OCI-LY7 (cell line): ENCODE measurements around the gene ADAMTS17. TPM values are rescaled to one million over a fixed set of nuclear protein-coding genes. Genes with fewer than 3 reads are reported as not detected.

Source experiments
- BruUV-seq: library from RNA; stranded (reverse); fragments of 400-500 nt; replicated peaks from 2 replicates; lab custom pipeline; 2021; lab: Mats Ljungman, UMichigan
- CTCF ChIA-PET: fragments of 300-600 bp; sonication (Branson Sonifier 250); formaldehyde crosslinking; loops from one replicate; lab custom pipeline; 2022; ENCODE audit warnings: antibody characterized with exemption; ENCODE audit not compliant: unreplicated experiment; lab: Charles Lee
- POLR2A ChIA-PET: fragments of 300-600 bp; sonication (Branson Sonifier 250); formaldehyde crosslinking; loops from one replicate; lab custom pipeline; 2022; ENCODE audit warnings: antibody characterized with exemption; lab: Charles Lee
- DNase-seq: peaks from one replicate; pipeline ENCODE4 v3.0.0-alpha.2; 2015; ENCODE audit warnings: low spot score
- H2AFZ ChIP-seq: fragments of 200-600 bp; sonication (generic), shearing (Covaris generic); 2 replicates; pipeline ENCODE4 v1.6.1; 2014; ENCODE audit warnings: mild to moderate bottlenecking, antibody characterized with exemption, low read length, moderate library complexity
- H3K27ac ChIP-seq: fragments of 200-600 bp; sonication (generic); 2 replicates; pipeline ENCODE4 v1.5.1; 2014; ENCODE audit warnings: mixed run types, low read depth, mild to moderate bottlenecking, moderate library complexity, low read length, inconsistent platforms; ENCODE audit not compliant: poor library complexity, severe bottlenecking
- H3K36me3 ChIP-seq: fragments of 200-600 bp; sonication (generic); 2 replicates; pipeline ENCODE4 v1.6.1; 2014; ENCODE audit warnings: mild to moderate bottlenecking, antibody characterized with exemption, low read length, moderate library complexity, mixed read lengths; ENCODE audit not compliant: insufficient read depth
- H3K4me1 ChIP-seq: fragments of 200-600 bp; sonication (generic); 2 replicates; pipeline ENCODE4 v1.5.1; 2014; ENCODE audit warnings: mild to moderate bottlenecking, low read length; ENCODE audit not compliant: insufficient read depth, poor library complexity, severe bottlenecking
- H3K4me2 ChIP-seq: fragments of 200-600 bp; sonication (generic); 2 replicates; pipeline ENCODE4 v1.6.1; 2014; ENCODE audit warnings: mild to moderate bottlenecking, low read length
- H3K4me3 ChIP-seq: fragments of 200-600 bp; sonication (generic); 2 replicates; pipeline ENCODE4 v1.5.1; 2014; ENCODE audit warnings: mild to moderate bottlenecking, low read depth, low read length; ENCODE audit not compliant: poor library complexity, severe bottlenecking
- H3K79me2 ChIP-seq: fragments of 200-600 bp; sonication (generic); 2 replicates; pipeline ENCODE4 v1.6.1; 2016; ENCODE audit warnings: low read depth, mild to moderate bottlenecking, low read length, moderate library complexity, mixed read lengths; ENCODE audit not compliant: insufficient read depth
- H3K9me2 ChIP-seq: fragments of 200-600 bp; sonication (generic); 2 replicates; pipeline ENCODE4 v1.6.1; 2016; ENCODE audit warnings: mild to moderate bottlenecking, low read length, mixed read lengths; ENCODE audit not compliant: insufficient read depth
- H3K9me3 ChIP-seq: fragments of 200-600 bp; sonication (generic); 2 replicates; pipeline ENCODE4 v1.6.1; 2014; ENCODE audit warnings: mild to moderate bottlenecking, mixed run types, low read length, mixed read lengths
- H4K20me1 ChIP-seq: fragments of 200-600 bp; sonication (generic); 2 replicates; pipeline ENCODE4 v1.6.1; 2014; ENCODE audit warnings: mild to moderate bottlenecking, antibody characterized with exemption, low read length, moderate library complexity, mixed read lengths; ENCODE audit not compliant: insufficient read depth
- CTCF ChIP-seq: fragments of 200-600 bp; sonication (generic); conservative IDR thresholded peaks from 2 replicates; pipeline ENCODE4 v1.5.1; 2014; ENCODE audit warnings: mild to moderate bottlenecking, antibody characterized with exemption, low read length, moderate library complexity, mixed read lengths
- EZH2phosphoT487 ChIP-seq: fragments of 200-600 bp; sonication (generic); IDR thresholded peaks from 2 replicates; pipeline ENCODE4 v1.6.1; 2018; ENCODE audit warnings: low read depth, borderline replicate concordance, mild to moderate bottlenecking, mixed run types, antibody characterized with exemption, low read length, moderate library complexity, mixed read lengths
- intact Hi-C: fragments of 100-400 bp; cut with micrococcal nuclease; formaldehyde crosslinking; loops from one replicate; pipeline ENCODE4 v1.10.0; 2022; ENCODE audit not compliant: unreplicated experiment
- total RNA-seq, 2 experiments: library from RNA; depleted of rRNA in 1 of 2; stranded (reverse); fragments of >200 nt in 1 of 2; shearing (Covaris generic) in 1 of 2; gene quantifications; 2 replicates each; pipeline ENCODE4 v1.2.3, GENCODE V29; 2014 to 2022

Gene ADAMTS17
- total RNA-seq, 2 experiments from 2014 or later, result not detected

DNA sequence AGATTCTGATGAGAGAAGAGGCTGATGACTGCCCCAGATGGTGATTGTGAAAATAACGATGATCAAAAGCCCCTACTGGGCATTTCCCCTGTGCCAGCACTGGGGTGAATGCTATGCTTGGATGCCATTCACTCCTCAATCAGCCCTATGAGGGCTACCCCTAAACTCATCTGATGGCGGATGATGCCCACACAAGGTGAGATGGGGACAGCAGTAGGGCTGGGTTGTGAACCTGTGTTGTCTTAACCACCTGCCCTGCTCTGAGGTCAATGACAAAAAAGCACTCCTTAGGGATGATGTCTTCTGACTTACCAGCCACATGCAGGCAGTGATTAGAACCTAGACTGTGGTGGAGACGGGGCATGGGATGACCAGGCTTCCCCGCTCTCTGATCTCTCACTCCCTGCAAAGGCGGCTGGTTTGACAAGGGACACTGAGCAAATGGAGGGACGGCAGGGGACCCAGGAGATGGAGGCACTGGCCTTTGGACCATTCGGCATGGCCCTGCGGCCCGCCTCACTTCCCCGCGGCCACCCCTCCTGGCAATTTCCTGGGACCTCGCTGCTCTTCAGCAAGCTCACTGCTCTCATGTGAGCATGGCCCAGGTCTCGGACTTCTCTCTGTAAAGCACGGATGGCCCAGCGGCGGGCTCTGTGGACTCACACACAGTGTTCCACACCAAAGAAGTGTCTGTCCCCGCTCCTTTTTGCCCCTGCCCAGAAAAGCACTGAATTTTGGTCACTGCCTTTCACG lies 357.1 kb downstream of the ADAMTS17 start:
- Histone ChIP-seq H4K20me1 (no peaks in the 10 kb centered on the region), H3K9me3 (no peaks in the 10 kb centered on the region), H3K4me1 (no peaks in the 10 kb centered on the region), H3K4me2 (no peak overlapping the region), H3K9me2 (no peaks in the 10 kb centered on the region), H3K27ac (no peak overlapping the region), H3K4me3 (no peak overlapping the region), H3K36me3 (no peaks in the 10 kb centered on the region), H3K79me2 (no peaks in the 10 kb centered on the region), H2AFZ (no peak overlapping the region)
- no peak for DNase-seq
- BruUV-seq, result no TSS peak
- ChIA-PET POLR2A (no interaction called here), CTCF (no interaction called here)
- TF ChIP-seq EZH2phosphoT487 (no peak), CTCF (no peak)
- intact Hi-C loops, result no loop called here

- Histone ChIP-seq H3K27ac (no peak overlapping the region), H3K79me2 (no peaks in the 10 kb centered on the region), H3K36me3 (no peaks in the 10 kb centered on the region), H3K4me1 (no peaks in the 10 kb centered on the region), H3K4me3 (no peak overlapping the region), H2AFZ (no peak overlapping the region), H3K9me2 (no peaks in the 10 kb centered on the region), H3K4me2 (no peak overlapping the region), H4K20me1 (no peaks in the 10 kb centered on the region), H3K9me3 (no peaks in the 10 kb centered on the region)
- no TSS peak for BruUV-seq
- ChIA-PET POLR2A (no interaction called here), CTCF (no interaction called here)
- intact Hi-C loops, result no loop called here
- DNase-seq, result no peak
- TF ChIP-seq CTCF (no peak), EZH2phosphoT487 (no peak)
Measured at GRCh38 chr15:99983886-99984286, 357.9 kb downstream of the ADAMTS17 start.

DNA sequence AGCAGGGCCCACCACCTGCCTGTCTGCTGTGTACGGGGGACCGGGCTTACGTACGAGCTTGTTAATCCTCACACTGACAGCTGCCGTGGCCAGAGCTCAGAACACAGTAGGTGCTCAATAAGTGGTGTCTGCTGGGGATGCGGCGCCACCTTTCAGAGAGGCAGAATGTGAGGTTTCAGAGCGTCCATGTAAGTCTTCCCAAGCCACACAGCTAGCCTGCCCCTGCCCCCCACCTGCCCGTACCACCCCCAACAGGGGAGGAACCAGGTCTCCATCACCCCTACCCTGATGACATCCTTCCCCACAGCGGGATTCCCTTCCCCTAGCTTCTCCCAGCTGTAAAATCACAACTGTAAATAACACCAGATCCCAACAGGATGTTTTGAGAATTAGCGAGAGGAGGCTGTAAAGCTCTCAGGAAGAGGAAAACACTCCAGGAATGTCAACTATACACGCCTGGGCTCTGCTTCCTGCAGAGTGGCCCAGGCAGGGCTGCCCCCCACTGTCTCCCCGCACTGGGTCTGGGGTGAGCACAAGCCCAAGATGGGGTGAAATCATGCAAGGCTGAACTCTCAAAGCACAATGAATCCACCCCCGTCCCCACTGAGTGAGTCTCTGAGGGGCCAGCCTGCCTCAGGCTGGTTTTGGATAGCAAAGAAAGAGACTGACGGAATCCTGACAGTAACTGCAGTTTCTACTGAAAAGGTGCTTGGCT lies 358.4 kb downstream of the ADAMTS17 start:
- H3K36me3 ChIP-seq, result no peaks in the 10 kb centered on the region
- CTCF ChIA-PET, result no interaction called here
- H3K9me2 ChIP-seq, result no peaks in the 10 kb centered on the region
- no peaks in the 10 kb centered on the region for H3K4me1 ChIP-seq
- no peak for DNase-seq
- intact Hi-C loops, result no loop called here
- H4K20me1 ChIP-seq, result no peaks in the 10 kb centered on the region
- no peak overlapping the region for H3K27ac ChIP-seq
- POLR2A ChIA-PET, result no interaction called here
- no peaks in the 10 kb centered on the region for H3K79me2 ChIP-seq
- no peak overlapping the region for H3K4me2 ChIP-seq
- no peaks in the 10 kb centered on the region for H3K9me3 ChIP-seq
- no peak overlapping the region for H2AFZ ChIP-seq
- TF ChIP-seq EZH2phosphoT487, result no peak
- no peak for TF ChIP-seq CTCF
- BruUV-seq, result no TSS peak
- no peak overlapping the region for H3K4me3 ChIP-seq
